OCI-LY3 (cell line): Measurements from ENCODE around the gene ATG4A.

ENCODE experiments used
- H2AFZ ChIP-seq: fragments of 200-600, 300-600 bp; shearing (Covaris generic); 2 replicates; pipeline ENCODE4 v1.6.0; 2014; ENCODE audit warnings: antibody characterized with exemption, low read depth, low read length
- H3K27ac ChIP-seq: fragments of 200-600, 300-600 bp; sonication (generic); 2 replicates; pipeline ENCODE4 v1.5.1; 2014; ENCODE audit warnings: mild to moderate bottlenecking, low read length, moderate library complexity, mixed read lengths
- H3K27me3 ChIP-seq: fragments of 200-600, 300-600 bp; sonication (generic); 2 replicates; pipeline ENCODE4 v1.6.1; 2014; ENCODE audit warnings: low read depth, low read length, mixed read lengths
- H3K36me3 ChIP-seq: fragments of 200-600, 300-600 bp; sonication (generic); replicated peaks from 2 replicates; pipeline ENCODE3; 2014; ENCODE audit warnings: low read depth, low read length, mixed read lengths
- H3K4me1 ChIP-seq: fragments of 300-600, 200-600 bp; sonication (generic); 2 replicates; pipeline ENCODE4 v1.6.1; 2014; ENCODE audit warnings: low read length, mixed read lengths
- H3K4me2 ChIP-seq: fragments of 200-600, 300-600 bp; sonication (generic); 2 replicates; pipeline ENCODE4 v1.6.1; 2014; ENCODE audit warnings: low read length, mixed read lengths
- H3K4me3 ChIP-seq: fragments of 300-600, 200-600 bp; sonication (generic); 2 replicates; pipeline ENCODE4 v1.5.1; 2014; ENCODE audit warnings: antibody characterized with exemption, mild to moderate bottlenecking, low read length, moderate library complexity
- H3K79me2 ChIP-seq: fragments of 300-600, 200-600 bp; shearing (Covaris generic); 2 replicates; pipeline ENCODE4 v1.6.1; 2014; ENCODE audit warnings: mild to moderate bottlenecking, low read length, mixed read lengths
- H3K9ac ChIP-seq: fragments of 300-600, 200-600 bp; shearing (Covaris generic); 2 replicates; pipeline ENCODE4 v1.6.0; 2014; ENCODE audit warnings: mild to moderate bottlenecking, low read length, moderate library complexity
- H3K9me3 ChIP-seq: fragments of 200-600, 300-600 bp; shearing (Covaris generic); 2 replicates; pipeline ENCODE4 v1.6.1; 2014; ENCODE audit warnings: low read length, mixed read lengths; ENCODE audit not compliant: insufficient read depth
- H4K20me1 ChIP-seq: fragments of 200-600, 300-600 bp; sonication (generic); 2 replicates; pipeline ENCODE4 v1.6.1; 2016; ENCODE audit warnings: low read length, mixed read lengths; ENCODE audit not compliant: insufficient read depth
- CTCF ChIP-seq: fragments of 200-600, 300-600 bp; sonication (generic); IDR thresholded peaks from 2 replicates; pipeline ENCODE4 v1.5.1; 2014; ENCODE audit warnings: antibody characterized with exemption, low read length, low read depth
- EZH2phosphoT487 ChIP-seq: fragments of 200-600 bp; shearing (Covaris generic); IDR thresholded peaks from 2 replicates; pipeline ENCODE4 v1.6.1; 2018; ENCODE audit warnings: antibody characterized with exemption, mixed run types, low read depth

The ATG4A gene

GRCh38 chrX:108055546-108055945 lies 36.0 kb upstream of the ATG4A start:
- Histone ChIP-seq H3K9me3 (no peaks in the 10 kb centered on the region), H3K9ac (no peak overlapping the region), H4K20me1 (no peaks in the 10 kb centered on the region), H3K4me3 (no peak overlapping the region), H3K27me3 (no peaks in the 10 kb centered on the region), H3K79me2 (no peaks in the 10 kb centered on the region), H3K4me1 (peaks cover 4% of the 10 kb centered on the region; the same call in 1 of the 2 replicates), H3K36me3 (no peaks in the 10 kb centered on the region), H3K27ac (no peak overlapping the region), H2AFZ (no peak overlapping the region), H3K4me2 (no peak overlapping the region)
- TF ChIP-seq EZH2phosphoT487 (no peak), CTCF (no peak)

GRCh38 chrX:108059801-108060200 lies 31.8 kb upstream of the ATG4A start:
- H3K9me3 ChIP-seq, result no peaks in the 10 kb centered on the region
- no peak overlapping the region for H2AFZ ChIP-seq
- no peaks in the 10 kb centered on the region for H3K79me2 ChIP-seq
- H3K4me2 ChIP-seq, result no peak overlapping the region
- no peak overlapping the region for H3K9ac ChIP-seq
- H3K4me1 ChIP-seq, result no peaks in the 10 kb centered on the region
- TF ChIP-seq EZH2phosphoT487 (no peak), CTCF (no peak)
- H4K20me1 ChIP-seq, result no peaks in the 10 kb centered on the region
- H3K27me3 ChIP-seq, result no peaks in the 10 kb centered on the region
- no peaks in the 10 kb centered on the region for H3K36me3 ChIP-seq
- H3K27ac ChIP-seq, result no peak overlapping the region
- no peak overlapping the region for H3K4me3 ChIP-seq

DNA sequence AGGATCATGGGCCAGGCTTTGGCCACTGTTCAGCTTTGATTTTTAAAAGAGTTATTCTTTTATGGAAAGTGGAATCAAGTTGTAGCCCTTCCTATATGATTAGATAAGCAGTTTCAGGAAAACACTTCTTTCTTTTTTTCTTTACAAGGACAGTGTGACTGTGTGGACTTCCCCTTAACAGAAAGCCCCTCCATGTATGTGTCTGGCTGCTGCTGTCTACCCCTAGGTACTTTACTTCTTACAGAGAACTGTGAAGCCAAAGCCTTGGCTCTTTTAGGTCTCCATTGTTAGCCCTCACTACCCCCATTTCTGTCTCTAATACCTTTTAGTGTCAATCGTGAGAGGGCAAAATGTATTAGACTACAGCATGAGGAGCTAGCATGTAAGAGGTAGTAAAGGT lies 27.6 kb upstream of the ATG4A start:
- no peak overlapping the region for H3K27ac ChIP-seq
- no peak overlapping the region for H3K9ac ChIP-seq
- no peaks in the 10 kb centered on the region for H3K4me1 ChIP-seq
- no peaks in the 10 kb centered on the region for H4K20me1 ChIP-seq
- no peaks in the 10 kb centered on the region for H3K79me2 ChIP-seq
- no peak for TF ChIP-seq EZH2phosphoT487
- TF ChIP-seq CTCF, result no peak
- no peak overlapping the region for H3K4me2 ChIP-seq
- H3K27me3 ChIP-seq, result no peaks in the 10 kb centered on the region
- no peaks in the 10 kb centered on the region for H3K36me3 ChIP-seq
- no peak overlapping the region for H2AFZ ChIP-seq
- no peak overlapping the region for H3K4me3 ChIP-seq
- H3K9me3 ChIP-seq, result no peaks in the 10 kb centered on the region

DNA sequence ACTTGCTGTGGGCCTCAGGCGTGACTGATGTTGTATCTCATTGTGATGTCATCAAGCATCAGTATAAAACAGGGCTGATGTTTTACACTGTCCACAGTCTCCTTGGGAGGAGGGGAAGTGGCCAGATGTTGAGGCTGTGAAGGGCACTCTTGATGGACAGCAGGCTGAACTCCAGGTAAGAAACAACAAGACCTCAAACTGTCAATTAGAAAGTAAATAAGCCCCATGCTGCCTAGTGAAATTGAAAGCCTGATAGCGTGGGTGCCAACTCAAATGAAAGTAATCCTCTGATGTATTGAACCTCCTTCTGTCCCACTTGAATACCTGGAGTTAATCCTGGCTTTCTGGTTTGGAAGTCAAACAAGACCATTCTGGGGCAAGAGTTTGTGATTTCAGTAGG lies 27.0 kb upstream of the ATG4A start:
- Histone ChIP-seq H3K79me2 (no peaks in the 10 kb centered on the region), H4K20me1 (no peaks in the 10 kb centered on the region), H3K36me3 (no peaks in the 10 kb centered on the region), H3K4me3 (no peak overlapping the region), H3K27me3 (no peaks in the 10 kb centered on the region), H3K27ac (no peak overlapping the region), H3K9ac (no peak overlapping the region), H2AFZ (no peak overlapping the region), H3K9me3 (no peaks in the 10 kb centered on the region), H3K4me1 (no peaks in the 10 kb centered on the region), H3K4me2 (no peak overlapping the region)
- TF ChIP-seq EZH2phosphoT487 (no peak), CTCF (no peak)
